GM18951 (cell line): Measurements from ENCODE around the gene APOC1.
"Not testable (repeated sequence)": the region's sequence is repeated elsewhere in the genome, so short reads cannot be mapped to it uniquely, and the experiment has no call there.

Source experiments
- POLR2A ChIP-seq: IDR thresholded peaks from 4 replicates; pipeline ENCODE4 v1.6.1; 2011; ENCODE audit warnings: mild to moderate bottlenecking; ENCODE audit not compliant: insufficient read length, insufficient read depth; ENCODE audit errors: extremely low read depth
- in situ Hi-C: fragments of 300-500 bp; cut with MboI; formaldehyde crosslinking; loops from one replicate; pipeline ENCODE4 v1.12.0; 2022; ENCODE audit warnings: low sequenced_read_pairs, mixed read lengths, inconsistent platforms; ENCODE audit not compliant: unreplicated experiment

APOC1 gene

GRCh38 chr19:44914433-44915206 lies at the start of gene APOC1:
TSS of gene APOC1 (plus strand) at chr19:44914608. CDS start at chr19:44914892, 284 bp downstream.
- in situ Hi-C loops = not testable (repeated sequence)

GRCh38 chr19:44865196-44865767 lies 49.1 kb upstream of the APOC1 start:
- TF ChIP-seq POLR2A = no peak
- in situ Hi-C loops = no loop called here

DNA sequence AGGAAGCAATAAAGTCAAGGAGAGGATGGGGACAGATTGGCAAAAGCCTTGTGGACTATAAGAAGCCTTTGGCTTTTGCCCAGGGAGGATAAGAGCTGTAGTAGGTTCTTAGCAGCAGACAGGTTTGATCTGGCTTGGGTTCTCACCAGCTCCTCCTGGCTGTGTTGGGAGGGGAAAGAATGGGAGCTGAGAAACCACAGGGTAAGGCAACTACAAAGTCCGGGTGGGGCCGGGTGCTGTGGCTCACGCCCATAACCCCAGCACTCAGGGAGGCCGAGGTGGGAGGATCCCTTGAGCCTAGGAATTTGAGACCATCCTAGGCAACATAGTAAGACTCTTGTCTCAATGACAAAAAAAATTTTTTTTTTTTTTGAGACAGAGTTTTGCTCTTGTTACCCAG lies 47.7 kb upstream of the APOC1 start:
- no peak for TF ChIP-seq POLR2A

GRCh38 chr19:44867578-44867977 lies 46.8 kb upstream of the APOC1 start:
- no peak for TF ChIP-seq POLR2A
- in situ Hi-C loops = no loop called here

More for the DNA sequence above, 47.7 kb upstream of the APOC1 start:
- in situ Hi-C loops = no loop called here

DNA sequence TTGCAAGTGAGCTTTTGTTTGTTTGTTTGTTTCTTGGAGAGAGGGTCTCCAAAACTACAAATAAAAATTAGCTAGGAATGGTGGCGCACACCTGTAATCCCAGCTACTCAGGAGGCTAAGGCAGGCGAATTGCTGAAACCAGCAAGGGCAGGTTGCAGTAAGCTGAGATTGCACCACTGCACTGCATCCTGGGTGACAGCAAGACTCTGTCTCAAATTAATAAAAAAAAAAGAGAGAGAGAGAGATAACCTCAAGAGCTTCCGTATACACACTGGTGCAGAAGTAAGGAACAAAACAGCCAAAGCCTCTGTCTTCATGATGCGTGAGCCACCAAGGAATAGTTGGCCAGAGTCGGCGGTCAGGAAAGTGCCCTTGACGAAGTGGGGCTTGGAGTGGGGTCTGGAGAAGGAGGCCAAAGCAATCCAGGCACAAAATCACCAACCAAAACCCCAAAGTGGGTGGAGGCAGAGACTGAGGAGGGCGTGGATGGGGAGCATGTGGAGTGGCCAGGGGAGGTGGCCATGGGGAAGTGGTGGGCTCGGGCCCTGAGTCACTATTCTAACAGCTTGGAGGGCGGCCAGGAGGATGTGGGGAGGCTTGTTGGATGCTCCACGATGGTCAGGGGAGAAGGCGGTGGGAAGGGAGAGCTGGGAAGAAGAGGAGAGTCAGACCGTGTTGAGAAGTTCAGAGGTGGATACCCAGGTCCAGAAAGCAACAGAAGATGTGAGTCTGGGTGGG lies 44.5 kb upstream of the APOC1 start:
- no peak for TF ChIP-seq POLR2A
- in situ Hi-C loops = no loop called here

GRCh38 chr19:44871809-44872208 lies 42.6 kb upstream of the APOC1 start:
- no peak for TF ChIP-seq POLR2A
- in situ Hi-C loops = no loop called here

DNA sequence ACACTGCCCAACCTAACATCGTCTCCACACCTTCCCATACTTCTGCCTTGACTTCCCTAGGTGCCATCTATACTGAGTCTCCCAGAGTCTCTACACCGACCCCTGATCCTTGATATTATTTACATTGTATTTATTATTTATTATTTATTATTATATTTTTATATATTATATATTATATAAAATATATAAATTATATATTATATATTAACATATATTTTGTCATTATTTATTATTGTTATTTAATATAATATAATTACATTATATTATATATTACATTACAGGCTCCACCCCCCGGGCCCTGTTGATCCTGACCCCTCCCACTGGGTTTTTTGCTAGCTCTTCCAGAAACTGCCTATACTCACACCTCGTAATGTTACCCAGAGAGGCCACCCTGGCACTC lies 41.7 kb upstream of the APOC1 start:
- no peak for TF ChIP-seq POLR2A
- in situ Hi-C loops = no loop called here

GRCh38 chr19:44874317-44874716 lies 40.1 kb upstream of the APOC1 start:
- in situ Hi-C loops = no loop called here
- TF ChIP-seq POLR2A = no peak

DNA sequence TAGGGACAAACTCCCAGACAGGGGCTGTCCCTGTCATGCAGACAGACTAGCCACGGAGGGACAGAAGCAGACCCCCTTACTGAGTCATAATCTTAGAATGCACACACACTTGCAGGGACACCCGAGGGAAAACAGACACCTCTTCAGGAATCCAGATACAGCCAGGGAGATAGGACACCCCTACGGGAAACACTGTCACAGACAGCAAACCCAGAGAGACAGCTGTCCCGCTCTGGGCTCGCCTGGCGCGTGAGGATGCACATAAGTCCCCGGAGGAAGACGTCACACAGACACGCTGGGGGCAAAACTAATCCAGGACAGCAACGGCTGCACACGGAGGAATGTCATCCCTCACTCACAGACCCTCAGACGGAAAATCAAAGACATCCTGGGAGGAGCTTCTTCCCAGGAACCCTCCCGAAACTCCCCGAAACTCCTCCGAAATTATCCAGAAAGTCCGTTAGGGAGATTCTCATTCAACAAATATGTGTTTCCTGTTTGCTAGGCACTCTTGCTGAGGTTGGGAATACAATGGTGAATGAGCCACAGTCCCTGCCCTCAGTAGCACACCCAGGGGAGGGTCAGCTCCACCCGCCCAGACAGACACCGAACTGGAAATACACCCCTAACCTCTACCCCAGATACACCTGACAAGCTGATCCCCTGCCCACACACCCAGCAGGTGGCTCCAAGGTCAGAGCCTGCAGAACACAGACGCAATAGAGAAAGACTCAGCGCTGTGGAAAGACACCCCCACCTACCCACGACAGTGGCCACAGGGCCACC lies 38.5 kb upstream of the APOC1 start:
- in situ Hi-C loops = no loop called here
- TF ChIP-seq POLR2A = no peak

GRCh38 chr19:44876930-44877535 lies 37.4 kb upstream of the APOC1 start:
- TF ChIP-seq POLR2A = no peak
- in situ Hi-C loops = no loop called here

GRCh38 chr19:44878120-44878865 lies 36.1 kb upstream of the APOC1 start:
- in situ Hi-C loops = no loop called here
- no peak for TF ChIP-seq POLR2A
